GM21723 (cell line): Measurements from ENCODE around the gene LORICRIN.

Experiments used
- ATAC-seq: cut with Tn5 transposase; IDR thresholded peaks from one replicate; pipeline ENCODE4 v1.9.1; 2021; ENCODE audit warnings: mild to moderate bottlenecking, moderate library complexity; ENCODE audit not compliant: unreplicated experiment

Gene LORICRIN

DNA sequence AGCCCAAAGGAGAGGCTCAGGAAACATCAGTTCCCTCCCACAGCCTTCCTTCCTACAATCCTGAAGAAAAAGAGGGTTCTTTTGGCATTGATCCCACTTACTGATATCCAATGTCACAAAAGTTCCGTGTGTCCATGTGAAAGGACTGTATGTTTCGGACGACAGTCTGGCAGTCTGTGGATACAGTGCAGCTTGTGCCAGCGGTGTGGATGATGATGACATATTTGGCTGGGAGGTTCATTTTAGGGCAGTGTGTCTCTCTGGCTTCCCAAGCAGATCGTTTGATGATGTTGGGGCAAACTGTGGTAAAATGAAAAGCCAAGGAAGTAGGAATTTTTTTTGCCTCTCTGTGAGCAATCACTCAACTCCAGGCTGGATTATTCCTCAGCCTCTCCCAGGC, 42.8 kb downstream of the LORICRIN start:
- ATAC-seq = no peak

DNA sequence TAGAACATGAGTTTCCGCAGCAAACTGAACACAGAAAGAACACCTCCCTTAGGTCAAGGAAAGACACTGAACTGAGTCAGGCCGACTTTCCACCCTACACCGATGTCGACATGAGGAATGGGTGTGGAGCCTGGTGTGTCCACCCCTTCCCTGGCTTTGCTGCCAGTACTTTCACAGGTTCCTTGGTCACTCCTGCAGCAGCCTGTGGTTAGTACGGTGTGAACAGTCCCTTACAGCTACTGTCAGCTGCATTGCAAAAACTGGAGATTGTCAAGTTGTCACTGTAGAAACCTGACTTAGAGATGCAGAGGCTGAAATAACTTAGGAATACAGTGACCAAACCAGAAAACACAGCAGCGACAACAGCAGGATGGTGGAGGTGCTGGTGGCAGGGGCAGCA, 46.2 kb downstream of the LORICRIN start:
- no peak for ATAC-seq

DNA sequence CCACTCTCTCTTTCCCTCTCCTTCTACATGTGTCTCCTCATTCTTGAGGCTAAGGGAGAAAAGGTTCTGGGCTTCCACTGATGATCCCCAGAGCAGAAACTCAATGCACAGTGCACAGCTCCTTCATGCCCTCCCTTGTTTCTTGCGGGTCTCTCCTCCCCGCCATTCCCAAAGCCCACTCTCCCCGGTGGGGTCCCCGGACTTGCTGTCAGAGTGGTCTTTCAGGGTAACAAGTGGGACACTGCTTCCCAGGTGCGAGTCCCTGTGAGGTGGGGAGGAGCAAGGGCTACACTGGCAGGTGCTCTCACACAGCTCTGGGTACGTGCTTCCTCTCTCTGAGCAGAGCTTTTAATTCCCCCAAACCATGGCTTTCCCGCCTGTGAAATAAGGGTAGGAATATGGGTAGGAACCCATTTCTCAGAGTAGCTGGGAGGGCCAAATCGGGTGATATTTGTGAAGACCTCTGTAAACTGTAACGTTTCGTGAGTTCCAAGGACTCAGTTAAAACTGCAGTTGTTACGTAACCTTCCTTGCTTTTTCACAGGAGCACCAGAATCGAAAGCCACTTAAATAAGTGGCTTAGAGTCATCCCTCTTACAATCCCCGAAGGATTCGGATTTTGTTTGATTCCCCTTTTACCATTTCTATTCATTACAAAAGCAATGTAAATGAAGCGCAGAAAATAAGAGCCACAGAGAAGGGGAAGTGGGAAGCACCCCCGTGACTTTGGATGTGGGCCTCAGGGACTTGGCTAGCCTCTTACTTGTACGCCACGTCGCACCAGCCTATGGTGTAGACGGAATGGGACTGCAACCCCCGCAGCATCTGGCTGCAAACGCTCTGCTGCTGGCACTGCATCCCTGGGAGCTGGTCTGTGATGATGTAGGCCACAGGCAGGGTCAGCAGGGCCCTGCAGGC, 47.1 kb downstream of the LORICRIN start:
- ATAC-seq = no peak

DNA sequence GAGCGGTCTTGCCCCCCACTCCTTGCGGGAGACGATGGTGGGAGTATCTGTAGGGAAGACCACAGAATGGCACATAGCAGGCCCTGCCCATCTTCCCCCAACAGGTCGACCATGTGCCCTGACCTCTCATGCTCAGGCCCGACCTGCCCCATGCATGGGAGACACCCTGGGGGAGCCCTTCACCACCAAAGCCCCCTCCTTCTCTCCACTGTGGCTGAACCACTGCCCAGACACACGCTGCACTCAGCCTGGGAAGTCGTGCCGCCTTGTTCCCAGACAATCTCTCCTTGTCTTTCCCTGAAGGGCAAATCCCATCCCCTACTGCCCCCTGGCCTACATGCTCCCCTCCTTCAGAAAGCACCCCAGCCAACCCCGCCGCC, 47.7 kb downstream of the LORICRIN start:
- ATAC-seq = no peak

DNA sequence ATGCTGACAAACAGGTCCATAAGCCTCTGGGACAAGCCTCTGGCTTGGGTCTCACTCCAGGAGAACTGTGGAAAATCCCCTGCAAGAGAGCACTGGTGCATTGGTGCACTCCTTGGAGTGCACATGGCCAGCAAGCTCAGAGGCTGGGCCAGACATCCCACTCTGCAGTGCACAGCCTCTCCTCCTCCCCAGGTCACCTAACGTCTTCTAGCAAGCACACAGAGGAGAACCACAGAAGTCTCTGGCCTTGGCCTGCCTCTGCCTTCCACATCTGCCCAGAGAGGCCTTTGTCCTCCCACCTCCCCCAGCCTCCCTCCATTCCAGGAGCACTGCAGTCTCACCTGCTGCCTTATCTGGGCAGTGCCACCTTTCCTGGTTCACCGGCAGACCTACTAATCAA, 49.1 kb downstream of the LORICRIN start:
- ATAC-seq = no peak

DNA sequence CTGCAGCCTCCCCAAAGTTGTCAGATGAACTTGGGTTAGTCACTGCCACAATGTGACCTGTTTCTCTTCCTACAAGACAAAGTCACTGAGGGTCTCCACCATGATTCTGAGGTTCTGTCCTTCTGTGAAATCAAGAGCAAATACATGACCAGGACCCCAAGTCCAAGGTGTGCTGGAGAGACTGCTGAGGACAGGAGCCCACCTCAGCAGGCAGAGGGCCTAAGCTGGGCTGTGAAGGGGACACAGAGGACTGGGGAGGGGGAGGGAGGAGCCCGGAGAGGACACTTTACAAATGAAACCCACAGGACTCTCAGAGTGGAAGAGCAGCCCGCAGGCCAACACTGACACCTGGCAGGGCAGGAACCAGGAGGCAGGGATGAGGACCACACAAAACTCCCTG, 50.0 kb downstream of the LORICRIN start:
- no peak for ATAC-seq

DNA sequence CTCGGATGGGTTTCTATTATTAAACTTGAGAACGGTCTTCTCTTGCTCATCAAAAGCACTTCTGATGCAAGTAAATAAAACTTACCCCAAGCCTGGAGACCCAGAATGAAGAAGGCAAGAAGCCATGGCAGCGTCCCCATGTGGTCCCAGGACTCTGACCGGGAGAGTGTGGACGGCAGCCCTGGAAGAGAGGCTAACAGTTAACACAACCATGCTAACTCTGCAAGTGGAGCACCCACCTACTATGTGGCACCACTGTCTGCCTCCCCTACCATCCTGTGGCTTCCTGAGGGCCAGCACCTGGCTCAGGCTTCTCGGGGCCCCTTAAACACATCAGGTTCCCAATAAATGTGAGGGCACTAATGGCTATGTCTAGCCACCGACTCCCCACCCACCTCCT, 51.0 kb downstream of the LORICRIN start:
- ATAC-seq = no peak
